Measurements from ENCODE around the gene EYA2.

DNA sequence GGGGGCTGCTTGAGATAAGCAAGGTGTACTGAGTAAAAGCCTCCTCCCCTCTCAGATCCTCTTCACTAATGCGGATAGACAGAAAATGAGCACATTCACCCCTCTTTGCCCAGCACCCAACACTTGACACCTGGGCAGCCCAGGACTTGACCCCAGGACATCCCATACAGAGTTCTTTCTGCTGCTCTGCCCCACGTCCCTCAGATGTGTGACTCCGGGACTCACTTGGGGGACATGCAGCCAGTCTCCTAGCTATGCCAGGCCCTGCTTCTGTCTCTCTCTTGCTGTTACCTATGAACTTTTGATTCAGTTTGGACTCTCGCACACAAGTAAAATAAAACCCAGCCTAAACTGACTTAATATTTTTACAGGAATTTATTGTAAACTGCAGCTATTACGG lies 159.9 kb downstream of the EYA2 start:
- TF ChIP-seq YY1 (IDR thresholded peaks at IDR 0.05; ENCODE audit: insufficient read depth, insufficient read length) (no peak), ZNF274 (IDR thresholded peaks at IDR 0.05; ENCODE audit: low read depth, low read length) (no peak), SUZ12 (IDR thresholded peaks at IDR 0.05; ENCODE audit: extremely low read depth, insufficient read depth, insufficient read length) (no peak)
